Measurements from ENCODE around the gene RAD18.

RAD18 gene

DNA sequence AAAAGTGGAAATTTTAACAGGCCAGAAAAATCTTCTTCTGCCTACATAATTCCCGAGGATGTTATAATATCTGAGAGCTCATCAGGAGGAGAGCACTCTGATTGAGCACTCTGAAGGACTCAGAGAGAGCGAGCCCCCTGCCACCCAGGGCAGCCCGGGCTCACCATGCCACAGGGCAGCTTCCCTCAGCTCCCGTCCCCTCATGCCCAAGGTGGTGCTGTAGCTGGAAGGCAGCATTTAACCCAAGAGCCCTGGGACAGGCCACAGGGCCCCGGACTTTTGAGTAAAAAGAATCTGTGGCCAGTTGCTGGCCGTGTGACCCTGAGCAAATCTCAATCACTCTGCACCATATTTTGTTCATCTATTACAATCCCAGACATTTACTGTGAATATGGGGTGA, 23.5 kb upstream of the RAD18 start:
- DNase-seq (ENCODE audit: low read depth, low spot score) = no peak
- TF ChIP-seq, protein P1, sequence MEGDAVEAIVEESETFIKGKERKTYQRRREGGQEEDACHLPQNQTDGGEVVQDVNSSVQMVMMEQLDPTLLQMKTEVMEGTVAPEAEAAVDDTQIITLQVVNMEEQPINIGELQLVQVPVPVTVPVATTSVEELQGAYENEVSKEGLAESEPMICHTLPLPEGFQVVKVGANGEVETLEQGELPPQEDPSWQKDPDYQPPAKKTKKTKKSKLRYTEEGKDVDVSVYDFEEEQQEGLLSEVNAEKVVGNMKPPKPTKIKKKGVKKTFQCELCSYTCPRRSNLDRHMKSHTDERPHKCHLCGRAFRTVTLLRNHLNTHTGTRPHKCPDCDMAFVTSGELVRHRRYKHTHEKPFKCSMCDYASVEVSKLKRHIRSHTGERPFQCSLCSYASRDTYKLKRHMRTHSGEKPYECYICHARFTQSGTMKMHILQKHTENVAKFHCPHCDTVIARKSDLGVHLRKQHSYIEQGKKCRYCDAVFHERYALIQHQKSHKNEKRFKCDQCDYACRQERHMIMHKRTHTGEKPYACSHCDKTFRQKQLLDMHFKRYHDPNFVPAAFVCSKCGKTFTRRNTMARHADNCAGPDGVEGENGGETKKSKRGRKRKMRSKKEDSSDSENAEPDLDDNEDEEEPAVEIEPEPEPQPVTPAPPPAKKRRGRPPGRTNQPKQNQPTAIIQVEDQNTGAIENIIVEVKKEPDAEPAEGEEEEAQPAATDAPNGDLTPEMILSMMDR (IDR thresholded peaks at IDR 0.05; ENCODE audit: low read depth, low read length) = no peak
- in situ Hi-C loops (cut with HindIII; ENCODE audit: low sequenced_read_pairs) = no loop called here
- H3K4me3 ChIP-seq (ENCODE audit: low read depth, low read length) = no peak overlapping the region

DNA sequence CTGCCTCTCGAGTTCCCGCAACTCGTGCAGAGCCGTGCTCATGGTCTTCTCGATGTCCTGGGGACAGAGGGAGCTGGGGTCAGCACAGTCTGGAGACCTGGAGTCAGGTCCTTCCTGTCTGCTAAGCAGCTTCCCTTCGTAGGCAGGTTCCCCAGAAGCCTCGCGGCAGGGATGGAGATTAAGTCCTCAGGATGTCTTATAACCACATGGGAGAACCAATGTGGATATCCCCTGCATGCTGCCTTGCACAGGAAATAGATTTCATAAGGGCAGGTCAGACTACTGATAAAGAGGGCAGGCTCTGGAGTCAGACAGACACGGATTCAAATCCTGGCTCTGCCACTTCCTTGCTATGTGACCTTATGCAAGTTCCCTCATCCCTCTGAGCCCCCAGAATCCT, 22.6 kb upstream of the RAD18 start:
- in situ Hi-C loops (cut with HindIII; ENCODE audit: low sequenced_read_pairs) = no loop called here

DNA sequence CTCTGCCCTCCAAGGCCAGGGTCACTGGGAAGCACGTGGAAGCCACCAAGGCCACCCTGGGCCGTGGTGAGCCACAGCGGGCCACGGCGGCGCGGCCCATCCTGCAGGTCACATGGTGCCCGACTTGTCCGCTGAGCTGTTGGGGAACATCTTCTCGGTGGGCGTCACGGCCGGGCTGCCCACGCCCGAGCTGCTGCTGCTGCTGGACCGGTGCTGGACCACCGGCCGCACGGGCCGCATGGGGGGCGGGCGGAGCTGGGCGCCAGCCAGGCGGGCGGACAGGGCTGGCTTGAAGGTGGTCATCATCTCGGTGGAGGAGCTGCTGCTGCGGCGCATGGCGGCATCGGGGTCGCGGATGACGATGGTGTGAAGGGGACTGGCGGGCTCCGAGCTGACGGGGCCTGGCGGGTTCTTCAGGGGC, 22.1 kb upstream of the RAD18 start:
- in situ Hi-C loops (cut with HindIII; ENCODE audit: low sequenced_read_pairs) = no loop called here
- no peak overlapping the region for H3K4me3 ChIP-seq (ENCODE audit: low read depth, low read length)
- TF ChIP-seq, protein P1 (IDR thresholded peaks at IDR 0.05; ENCODE audit: low read depth, low read length) = no peak
- DNase-seq (ENCODE audit: low read depth, low spot score) = no peak

More for the DNA sequence above, 22.6 kb upstream of the RAD18 start:
- no peak overlapping the region for H3K4me3 ChIP-seq (ENCODE audit: low read depth, low read length)
- TF ChIP-seq, protein P1 (IDR thresholded peaks at IDR 0.05; ENCODE audit: low read depth, low read length) = no peak
- DNase-seq (ENCODE audit: low read depth, low spot score) = no peak

DNA sequence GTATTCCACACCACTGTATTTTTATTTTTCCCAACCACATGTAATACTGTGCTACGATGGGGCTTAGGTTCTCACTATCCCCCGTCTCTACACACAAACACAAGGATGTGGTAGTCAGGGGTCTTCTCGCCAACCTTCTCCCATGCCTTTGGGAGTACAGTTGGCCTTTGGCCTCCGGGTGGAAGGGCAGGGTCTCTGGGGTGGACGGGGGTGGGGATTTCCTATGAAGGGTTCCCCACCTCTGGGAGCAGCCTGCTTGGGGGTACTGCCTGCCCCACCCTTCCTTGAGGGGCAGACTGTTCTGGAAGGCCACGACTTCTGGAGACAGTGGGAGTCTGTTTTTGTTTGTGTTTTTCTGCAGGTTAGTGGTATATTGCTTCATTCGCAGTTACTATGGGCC, 21.3 kb upstream of the RAD18 start:
- in situ Hi-C loops (cut with HindIII; ENCODE audit: low sequenced_read_pairs) = no loop called here
- TF ChIP-seq, protein P1 (IDR thresholded peaks at IDR 0.05; ENCODE audit: low read depth, low read length) = no peak
- DNase-seq (ENCODE audit: low read depth, low spot score) = no peak
- H3K4me3 ChIP-seq (ENCODE audit: low read depth, low read length) = no peak overlapping the region

DNA sequence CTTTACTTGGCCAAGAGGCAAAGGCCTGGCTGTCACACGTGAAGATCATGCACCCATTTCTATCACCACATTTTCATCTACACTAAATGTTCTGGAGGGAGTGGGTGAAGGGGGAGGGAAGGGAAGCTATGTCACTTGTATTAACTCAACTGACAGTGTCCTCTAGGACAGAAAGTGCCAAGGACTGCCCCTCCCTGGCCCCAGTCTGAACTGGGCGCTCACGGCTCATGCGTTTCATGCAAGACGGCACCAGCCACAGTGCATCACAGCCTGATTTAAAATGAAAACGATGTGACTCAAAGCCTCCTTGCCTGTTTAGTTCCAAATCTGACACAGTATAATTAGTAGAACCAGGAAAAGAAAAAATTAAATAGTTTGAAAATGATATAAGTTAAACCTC, 20.8 kb upstream of the RAD18 start:
- in situ Hi-C loops (cut with HindIII; ENCODE audit: low sequenced_read_pairs) = no loop called here
- TF ChIP-seq, protein P1 (IDR thresholded peaks at IDR 0.05; ENCODE audit: low read depth, low read length) = no peak
- H3K4me3 ChIP-seq (ENCODE audit: low read depth, low read length) = no peak overlapping the region
- no peak for DNase-seq (ENCODE audit: low read depth, low spot score)

DNA sequence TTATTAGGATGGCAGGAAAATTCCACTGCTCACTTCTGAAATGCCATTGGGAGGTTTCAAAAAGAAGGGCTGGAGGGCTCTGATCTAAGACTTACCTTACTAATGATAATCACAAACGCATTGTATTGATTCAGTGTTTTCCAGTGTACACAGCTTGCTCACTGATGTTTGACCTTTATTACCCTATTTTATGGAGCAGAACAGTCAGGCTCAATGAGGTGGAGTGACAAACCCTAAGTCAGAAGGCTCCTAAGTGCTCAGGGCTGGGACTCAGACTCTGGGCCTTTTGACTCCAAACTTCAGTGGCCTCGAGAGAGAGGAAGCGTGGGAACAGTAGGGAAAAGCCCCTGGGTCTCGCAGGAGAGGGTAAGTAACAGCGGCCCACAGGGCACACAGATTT, 20.3 kb upstream of the RAD18 start:
- H3K4me3 ChIP-seq (ENCODE audit: low read depth, low read length) = no peak overlapping the region
- DNase-seq (ENCODE audit: low read depth, low spot score) = no peak
- in situ Hi-C loops (cut with HindIII; ENCODE audit: low sequenced_read_pairs) = no loop called here
- TF ChIP-seq, protein P1 (IDR thresholded peaks at IDR 0.05; ENCODE audit: low read depth, low read length) = no peak

DNA sequence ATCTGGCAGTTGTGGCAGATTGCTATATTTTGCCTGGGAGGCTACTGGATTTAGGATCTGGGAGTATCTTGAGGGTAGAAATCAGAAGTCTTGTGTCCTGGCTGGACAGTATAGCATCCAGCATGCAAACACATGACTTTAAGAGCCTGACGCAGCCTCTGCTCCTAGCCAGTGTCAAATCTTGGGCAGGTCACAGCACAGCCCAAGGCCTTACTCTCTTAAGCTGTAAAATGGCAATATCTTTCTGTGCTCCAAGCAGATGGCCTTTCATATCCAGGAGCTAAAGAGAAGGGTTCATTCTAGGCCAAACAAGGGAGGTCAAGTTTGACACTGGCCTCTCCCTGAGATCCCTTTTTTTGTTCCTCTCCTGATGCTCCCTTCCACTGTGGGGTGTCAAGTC, 19.8 kb upstream of the RAD18 start:
- TF ChIP-seq, protein P1 (IDR thresholded peaks at IDR 0.05; ENCODE audit: low read depth, low read length) = no peak
- H3K4me3 ChIP-seq (ENCODE audit: low read depth, low read length) = no peak overlapping the region
- no peak for DNase-seq (ENCODE audit: low read depth, low spot score)
- in situ Hi-C loops (cut with HindIII; ENCODE audit: low sequenced_read_pairs) = no loop called here

All from astrocyte of the spinal cord (primary cell).